HL-60/S4 treated with phorbol 12-myristate 13-acetate at 8.2 ng/mL for 4 days and 3 days (cell line): Measurements from ENCODE around the gene TKFC.

Experiments used
- in situ Hi-C: fragments of 300-500 bp; cut with MboI; formaldehyde crosslinking; loops from 2 replicates; pipeline ENCODE4 v1.15.0; 2022; ENCODE audit warnings: low sequenced_read_pairs

TKFC gene

GRCh38 chr11:61343792-61344745 lies 11.0 kb downstream of the TKFC start:
- in situ Hi-C loops: no loop called here

GRCh38 chr11:61345170-61345610 lies 12.2 kb downstream of the TKFC start:
- in situ Hi-C loops: no loop called here

GRCh38 chr11:61345954-61346843 lies 13.2 kb downstream of the TKFC start:
- in situ Hi-C loops: no loop called here

GRCh38 chr11:61347916-61348461 lies 15.0 kb downstream of the TKFC start:
- in situ Hi-C loops: no loop called here

GRCh38 chr11:61349189-61349751 lies 16.2 kb downstream of the TKFC start:
- in situ Hi-C loops: no loop called here

- in situ Hi-C loops: no loop called here
These were observed 16.9 kb downstream of the TKFC start for GRCh38 chr11:61349916-61350315.

GRCh38 chr11:61350336-61350735 lies 17.3 kb downstream of the TKFC start:
- in situ Hi-C loops: no loop called here

GRCh38 chr11:61350803-61351202 lies 17.8 kb downstream of the TKFC start:
- in situ Hi-C loops: no loop called here

- in situ Hi-C loops: no loop called here
These were observed 19.0 kb downstream of the TKFC start for GRCh38 chr11:61352038-61352437.

- in situ Hi-C loops: no loop called here
These were observed 20.4 kb downstream of the TKFC start for GRCh38 chr11:61353131-61354067.

- in situ Hi-C loops: no loop called here
These were observed 21.2 kb downstream of the TKFC start for GRCh38 chr11:61354208-61354607.

GRCh38 chr11:61356706-61357105 lies 23.7 kb downstream of the TKFC start:
- in situ Hi-C loops: no loop called here

- in situ Hi-C loops: no loop called here
These were observed 24.3 kb downstream of the TKFC start for GRCh38 chr11:61357233-61357893.

- in situ Hi-C loops: no loop called here
These were observed 24.8 kb downstream of the TKFC start for GRCh38 chr11:61357894-61358239.

GRCh38 chr11:61358566-61358965 lies 25.5 kb downstream of the TKFC start:
- in situ Hi-C loops: no loop called here

GRCh38 chr11:61359516-61359915 lies 26.5 kb downstream of the TKFC start:
- in situ Hi-C loops: no loop called here

- in situ Hi-C loops: no loop called here
These were observed 28.3 kb downstream of the TKFC start for GRCh38 chr11:61361237-61361740.

- in situ Hi-C loops: no loop called here
These were observed 28.9 kb downstream of the TKFC start, which contains the start of the genes CYB561A3 and TMEM138 for GRCh38 chr11:61361741-61362541. Gene CYB561A3 (minus strand): TSS chr11:61361882. CDS start chr11:61356713, 5,169 bp downstream. Gene TMEM138 (plus strand): TSS chr11:61362374. CDS start chr11:61364391, 2,017 bp downstream.
